ENCODE results near the gene DRD3.

DRD3 gene

DNA sequence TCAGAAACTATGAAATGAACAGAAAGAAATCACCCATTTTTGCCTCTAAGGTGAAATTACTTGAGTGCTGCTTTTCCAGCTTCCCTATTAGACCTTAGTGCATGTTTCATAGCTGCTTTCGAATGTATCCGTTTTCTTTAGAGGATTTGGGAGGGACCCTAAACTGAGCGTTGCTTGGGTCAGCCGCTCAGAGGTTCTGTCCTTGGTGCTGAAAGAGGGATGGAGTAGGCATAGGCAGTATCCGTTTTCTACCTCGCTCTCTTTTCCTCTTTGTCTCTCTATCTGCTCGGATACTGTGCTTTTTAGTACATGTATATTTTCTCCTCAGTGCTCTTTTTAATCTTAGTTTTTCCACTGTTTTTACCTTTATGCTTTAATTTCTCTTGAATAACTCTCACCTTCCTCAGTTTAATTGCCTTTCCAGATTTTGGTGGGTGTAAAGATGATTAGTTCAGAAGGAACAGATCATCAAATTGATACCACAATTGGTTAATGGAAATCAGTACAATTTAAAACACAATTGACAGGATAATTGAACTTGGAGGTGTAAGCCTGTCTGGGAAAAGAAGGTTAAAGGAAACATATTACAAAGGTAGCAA, at the start of gene DRD3:
DRD3 (minus strand) TSS at position 283 of the 599 bp plus-strand sequence. CDS start 7,060 bp downstream, outside the sequence.
- DNase-seq: no peak

DNA sequence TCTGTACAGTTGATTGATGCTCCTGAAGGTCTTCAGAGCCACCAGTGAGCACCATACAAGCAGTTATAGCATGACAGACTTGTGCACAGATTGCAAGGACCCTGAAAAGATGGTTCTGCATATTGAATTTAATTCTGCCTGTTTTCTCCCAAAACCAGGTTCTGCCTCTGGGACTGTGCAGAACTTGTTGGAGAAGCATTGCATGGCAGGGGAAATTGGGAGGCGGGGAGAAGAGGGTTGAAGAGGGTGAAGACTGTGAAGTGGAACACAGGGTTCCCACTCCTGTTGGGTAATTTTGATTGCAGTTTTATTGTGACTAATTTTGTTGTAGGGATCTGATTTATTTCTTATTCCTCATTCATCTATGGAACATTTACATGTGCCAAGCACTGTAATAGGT, 48.2 kb upstream of the DRD3 start:
- no peak for DNase-seq

DNA sequence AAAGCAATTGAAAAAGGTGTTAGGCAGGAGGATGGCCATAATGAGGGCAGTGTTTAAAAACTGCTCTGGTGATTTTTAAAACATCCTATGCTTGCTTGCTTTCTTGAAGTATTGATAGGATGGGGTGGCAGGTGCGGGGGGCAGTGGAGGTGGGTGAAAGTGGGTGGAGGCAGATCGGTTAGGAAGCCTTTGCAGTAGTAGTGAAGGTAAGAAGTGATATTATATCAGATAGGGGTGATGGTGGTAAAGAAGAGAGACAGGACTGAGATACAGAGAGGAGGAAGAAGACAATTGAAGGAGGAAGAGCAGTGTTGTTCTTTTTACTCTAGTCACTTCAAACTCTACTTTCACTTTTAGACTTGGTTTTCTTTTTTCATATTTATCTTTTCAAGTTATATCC, 47.5 kb upstream of the DRD3 start:
- DNase-seq: no peak

DNA sequence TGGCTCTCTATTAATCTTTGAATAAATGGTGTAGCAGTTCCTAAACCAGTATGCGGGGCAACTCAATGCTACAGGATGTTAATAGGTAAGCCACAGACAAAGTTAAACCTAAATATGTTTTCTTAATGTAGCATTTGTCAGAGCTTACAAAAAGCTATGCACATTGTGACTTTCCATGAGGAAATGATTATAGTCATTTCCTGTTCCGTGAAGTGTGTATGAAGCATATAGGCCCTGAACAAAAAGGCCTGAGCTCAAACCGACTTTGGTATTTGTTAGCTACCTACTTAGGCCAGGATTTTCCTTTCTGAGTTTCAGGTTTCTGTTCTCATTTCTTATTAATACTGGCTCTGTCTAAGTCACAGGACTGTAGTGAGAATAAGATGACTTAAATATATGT, 44.3 kb upstream of the DRD3 start:
- no peak for DNase-seq

DNA sequence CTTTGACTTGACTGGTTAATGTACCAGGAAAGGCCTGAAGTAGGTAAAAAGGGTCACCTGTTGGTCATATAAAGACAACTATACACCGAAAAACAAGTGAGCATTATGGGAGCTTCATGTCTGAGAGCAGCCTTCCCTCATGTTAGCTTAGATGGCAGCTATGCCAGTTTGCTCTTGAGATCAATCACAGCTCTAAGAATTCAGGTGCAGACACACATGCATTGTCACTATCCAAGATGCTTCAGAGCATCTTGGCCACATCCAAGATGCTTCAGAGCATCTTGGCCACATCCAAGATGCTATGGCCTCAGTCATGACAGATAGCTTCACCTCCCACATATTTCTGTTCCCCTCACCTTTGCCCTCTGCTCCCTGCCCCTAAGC, 43.0 kb upstream of the DRD3 start:
- DNase-seq: no peak

DNA sequence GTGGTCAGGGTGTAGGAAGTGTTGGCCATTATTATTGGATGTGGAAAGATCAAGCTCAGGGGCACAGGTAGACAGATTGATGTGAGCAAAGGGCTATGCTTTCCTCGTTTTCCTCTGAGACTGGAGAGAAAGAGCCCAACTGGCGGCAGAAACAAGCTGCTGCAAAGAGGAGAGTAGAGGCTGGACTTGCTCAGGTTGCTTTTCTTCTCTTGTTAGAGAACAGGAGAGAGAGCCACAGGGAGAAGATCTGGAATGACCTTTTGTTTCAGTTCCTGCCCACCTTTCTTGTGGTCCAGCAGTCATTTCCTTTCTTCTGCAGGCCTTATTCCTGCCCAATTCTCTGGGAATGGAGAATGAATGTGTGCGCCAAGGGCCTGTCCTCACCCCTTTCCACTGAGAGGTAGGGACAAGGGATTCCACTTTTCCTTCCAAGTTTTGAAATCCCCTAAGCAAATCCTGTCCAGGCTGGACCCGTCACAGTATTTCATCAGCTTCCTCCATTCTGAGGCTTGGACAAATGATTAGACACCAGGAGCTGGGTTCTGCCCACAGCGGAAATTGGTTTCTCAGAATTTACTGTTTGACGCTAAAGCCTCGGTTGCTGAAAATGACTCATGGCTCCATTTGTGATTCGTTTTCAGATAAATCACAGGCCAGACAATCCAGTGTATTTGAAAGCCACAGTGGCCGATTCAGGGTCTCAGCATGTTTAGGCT, 42.5 kb upstream of the DRD3 start:
- peak; percentile 24 for DNase-seq

DNA sequence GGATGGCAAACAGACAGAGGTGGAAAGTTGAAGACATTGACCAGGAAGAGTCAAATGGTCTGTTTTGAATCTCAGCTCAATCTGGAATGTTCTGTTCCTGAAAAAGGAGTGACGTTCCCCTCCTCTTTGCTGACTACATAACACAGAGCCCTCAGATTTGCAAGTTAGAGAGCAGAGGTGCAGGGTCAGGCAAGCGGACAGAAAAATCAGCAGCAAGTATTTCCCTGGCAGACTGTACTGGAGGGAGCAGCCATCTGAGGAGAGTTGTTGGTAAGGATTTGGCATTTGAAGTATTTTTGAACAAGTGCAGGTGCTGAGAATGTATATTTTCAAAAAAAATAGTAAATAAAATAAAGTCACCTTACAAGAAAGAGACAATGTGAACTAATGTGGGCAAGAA, 40.9 kb upstream of the DRD3 start:
- no peak for DNase-seq

DNA sequence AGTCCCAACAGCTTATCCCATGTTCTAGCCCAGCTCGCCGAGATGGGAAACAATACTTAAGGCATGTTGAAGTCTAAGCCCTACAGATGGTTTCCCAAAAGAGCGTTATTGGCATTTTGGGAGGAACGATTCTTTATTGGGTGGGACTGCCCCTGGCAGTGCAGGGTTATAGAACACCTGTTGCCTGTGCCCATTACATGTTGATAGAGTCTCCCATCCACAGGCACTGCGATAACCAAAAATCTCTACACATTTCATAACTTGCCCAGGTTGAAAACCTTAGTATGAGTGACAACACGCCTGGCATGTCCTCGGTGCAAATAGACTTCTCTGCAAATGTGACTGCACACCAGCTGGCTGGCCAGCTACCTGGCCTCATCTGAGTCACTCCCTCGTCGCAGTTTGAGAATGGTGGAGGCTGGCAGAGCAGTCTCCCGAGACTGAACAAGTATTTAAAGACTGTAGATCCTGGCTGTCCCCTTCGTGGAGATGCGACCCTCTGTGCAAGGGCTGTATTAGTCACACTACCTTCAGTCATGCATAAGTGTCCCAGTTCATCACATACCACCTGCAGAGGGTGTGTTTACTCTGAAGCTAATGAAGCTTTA, 39.8 kb upstream of the DRD3 start:
- no peak for DNase-seq

DNA sequence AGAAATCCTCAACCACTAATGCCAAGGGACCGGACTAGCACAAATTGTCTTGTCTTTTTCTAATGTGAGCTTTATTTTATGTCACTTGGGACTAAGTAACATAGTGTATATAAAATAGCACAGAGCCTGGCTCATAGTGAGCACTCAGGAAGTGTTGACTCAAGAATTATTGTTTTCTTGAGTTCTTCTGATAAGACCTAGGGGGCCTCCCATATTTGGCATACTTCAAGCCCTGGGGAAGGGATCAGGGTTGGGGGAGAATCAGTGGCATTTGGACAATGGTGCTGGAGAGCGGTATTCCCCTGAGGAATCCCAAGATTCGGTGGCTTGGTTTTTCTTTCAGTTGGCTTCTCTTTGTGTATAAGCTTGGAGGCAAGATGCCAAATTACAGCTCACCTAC, 39.2 kb upstream of the DRD3 start:
- no peak for DNase-seq

DNA sequence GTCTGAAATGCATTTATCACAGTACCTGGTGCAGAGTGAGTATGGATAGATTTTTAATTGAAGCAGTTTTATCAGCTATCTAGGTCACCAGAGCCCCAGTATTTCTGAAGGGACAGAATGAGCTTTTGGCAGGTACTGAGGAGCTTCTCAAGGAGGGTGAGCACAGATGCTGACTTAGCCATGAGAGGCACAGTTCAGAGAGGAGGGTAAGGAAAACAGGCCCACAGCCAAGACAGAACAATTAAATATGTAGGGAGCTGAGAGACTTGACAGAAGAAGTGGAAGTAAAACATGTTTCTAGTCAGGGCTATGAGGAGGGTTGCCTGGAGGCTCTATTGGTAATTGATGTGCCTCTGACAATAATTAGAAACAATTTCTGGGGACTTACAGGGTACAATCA, 38.4 kb upstream of the DRD3 start:
- no peak for DNase-seq

DNA sequence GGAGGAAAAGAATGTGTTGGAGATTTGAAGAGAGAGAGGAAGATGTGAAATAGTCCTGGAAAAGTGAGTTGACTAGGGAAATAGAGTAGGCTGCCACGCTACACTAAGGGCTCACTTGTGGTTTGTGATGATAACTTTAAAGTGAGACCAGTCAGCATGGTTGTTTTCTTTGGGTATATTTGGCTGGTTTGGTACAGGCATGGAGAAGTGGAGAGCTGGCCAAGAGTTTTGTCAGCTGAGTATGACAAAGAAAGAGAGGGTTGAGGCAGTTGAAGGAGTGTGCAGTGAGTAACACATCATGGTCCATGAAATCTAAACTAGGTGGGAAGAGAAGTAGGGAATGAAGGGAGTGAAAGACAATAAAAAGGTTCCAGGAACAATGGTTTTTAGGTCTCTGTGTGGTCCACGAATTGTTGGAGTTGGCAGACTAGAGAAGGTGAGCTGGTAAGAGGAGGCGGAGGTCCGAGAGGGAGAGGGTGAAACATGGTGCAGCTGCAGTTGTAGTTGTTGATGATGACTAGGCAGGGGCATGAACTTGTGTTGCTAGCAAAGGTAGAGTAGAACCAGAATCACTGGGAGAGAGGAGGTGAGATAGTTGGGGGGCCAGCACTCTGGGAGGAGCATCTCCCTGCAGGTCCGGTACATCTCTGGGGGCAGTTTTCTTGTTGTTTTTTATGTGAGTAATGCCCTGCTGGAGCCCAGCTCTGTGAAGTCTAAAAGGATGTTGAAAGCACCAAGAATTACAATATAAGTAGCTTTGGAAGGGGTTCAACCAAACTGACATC, 37.5 kb upstream of the DRD3 start:
- no peak for DNase-seq

DNA sequence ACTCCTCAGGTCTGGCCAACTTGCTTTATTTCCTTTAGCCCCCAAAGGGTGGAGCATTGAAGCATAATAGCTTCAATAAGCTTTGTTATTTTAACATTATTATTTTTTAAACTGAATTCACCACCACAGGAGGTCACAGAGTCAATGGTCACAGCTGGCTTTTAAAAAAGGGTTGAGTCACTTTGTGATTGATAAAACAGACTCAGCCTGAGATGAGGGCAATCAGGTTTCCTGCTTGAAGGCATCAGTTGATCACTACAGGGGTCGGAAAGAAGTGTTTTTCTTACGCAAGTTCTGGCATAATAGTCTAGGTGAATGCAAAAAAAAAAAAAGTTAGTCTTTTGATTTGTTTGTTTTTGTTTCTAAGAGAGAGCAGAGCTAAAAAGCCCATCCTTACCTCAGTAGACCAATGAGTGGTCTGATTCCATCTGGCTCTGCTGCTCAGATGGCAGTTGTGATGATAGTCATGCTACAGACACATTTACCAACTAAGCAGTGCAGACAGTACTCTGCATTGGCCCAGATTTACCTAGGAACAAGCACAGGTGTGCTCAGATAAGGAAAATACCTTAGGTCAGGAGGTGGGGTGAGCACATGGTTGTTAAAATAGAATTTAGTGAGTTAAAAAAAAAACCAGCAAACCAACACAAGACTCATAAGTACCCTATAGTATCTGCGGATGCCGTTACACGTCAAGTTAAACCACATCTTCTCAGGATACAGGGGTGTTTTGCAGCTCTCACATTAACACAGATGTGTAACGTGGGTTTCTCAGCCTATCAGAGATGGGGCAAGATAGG, 35.9 kb upstream of the DRD3 start:
- no peak for DNase-seq

DNA sequence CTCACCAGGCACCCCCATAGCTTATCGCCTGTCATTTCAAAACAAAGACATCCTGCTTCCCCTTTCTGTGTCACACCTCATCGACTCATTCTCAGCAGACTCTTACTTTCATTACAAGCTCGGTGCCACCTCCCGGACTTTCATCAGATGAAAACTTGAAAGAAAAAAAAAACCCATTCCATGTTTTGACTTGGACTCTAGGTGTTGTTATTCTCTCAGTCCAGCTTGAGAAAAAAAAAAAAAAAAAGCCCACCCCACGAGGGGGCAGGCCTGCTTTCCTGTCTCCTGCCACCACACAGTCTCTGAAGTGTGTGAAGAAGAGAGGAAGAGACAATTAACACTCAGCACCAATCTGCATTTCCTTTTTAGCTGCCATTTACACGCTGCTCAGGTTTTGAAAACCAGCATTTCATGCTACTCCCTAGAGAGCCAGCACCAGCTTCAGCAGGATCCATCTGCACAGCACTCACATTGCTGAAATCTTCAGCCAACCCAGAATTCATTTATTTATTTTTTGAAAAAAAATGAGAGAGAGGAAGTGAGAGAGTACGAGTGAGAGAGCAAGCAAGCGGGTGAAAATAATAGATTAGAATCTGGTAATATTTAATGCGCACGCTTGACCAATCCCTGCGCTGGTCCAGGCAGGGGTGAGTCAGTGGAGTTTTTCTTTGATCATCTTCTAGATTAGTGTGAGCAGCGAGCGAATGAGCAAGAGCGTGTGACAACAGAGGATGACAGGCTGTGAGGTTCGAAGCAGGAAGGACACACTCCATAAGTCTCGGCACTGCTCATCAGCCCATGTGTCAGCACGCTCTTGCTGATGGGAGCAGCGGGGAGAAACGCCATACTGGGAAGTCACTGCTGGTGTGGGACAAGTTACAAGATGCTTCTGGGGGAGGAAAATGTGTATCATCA, 35.0 kb upstream of the DRD3 start:
- DNase-seq: peak; percentile 57

DNA sequence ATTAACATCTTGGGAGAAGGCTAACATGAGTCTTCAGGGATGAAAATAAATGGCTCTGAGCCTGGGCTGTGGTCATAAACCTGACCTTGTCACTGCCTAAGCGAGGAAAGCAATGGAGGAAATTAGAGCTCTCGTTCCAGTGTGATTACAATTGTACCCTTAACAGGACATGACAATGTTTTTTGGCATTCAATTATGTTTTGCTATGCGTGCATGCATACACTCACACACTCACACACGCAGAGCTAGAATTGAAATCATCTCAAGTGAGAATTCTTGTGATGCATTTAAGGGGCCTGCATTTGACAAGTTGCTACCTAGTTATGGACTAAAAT, 34.4 kb upstream of the DRD3 start:
- DNase-seq: no peak

DNA sequence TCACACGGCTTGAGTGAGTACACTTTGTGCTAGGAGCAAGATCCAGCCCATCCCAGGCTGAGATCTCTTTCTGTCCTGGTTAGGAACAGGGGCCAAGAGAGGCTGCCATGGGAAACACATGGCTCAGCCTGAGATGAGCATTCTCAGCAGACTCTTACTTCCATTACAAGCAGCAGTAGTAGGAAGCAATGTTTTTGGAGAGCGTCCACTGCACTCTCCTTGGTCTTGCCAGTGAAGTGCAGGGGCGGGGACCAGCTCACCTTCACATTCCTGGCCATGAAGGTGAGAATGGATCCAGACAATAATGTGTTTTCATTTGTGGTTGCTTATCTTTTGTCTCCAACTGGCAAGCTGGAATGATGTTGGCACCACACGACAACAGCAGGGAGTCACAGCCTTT, 33.8 kb upstream of the DRD3 start:
- no peak for DNase-seq

DNA sequence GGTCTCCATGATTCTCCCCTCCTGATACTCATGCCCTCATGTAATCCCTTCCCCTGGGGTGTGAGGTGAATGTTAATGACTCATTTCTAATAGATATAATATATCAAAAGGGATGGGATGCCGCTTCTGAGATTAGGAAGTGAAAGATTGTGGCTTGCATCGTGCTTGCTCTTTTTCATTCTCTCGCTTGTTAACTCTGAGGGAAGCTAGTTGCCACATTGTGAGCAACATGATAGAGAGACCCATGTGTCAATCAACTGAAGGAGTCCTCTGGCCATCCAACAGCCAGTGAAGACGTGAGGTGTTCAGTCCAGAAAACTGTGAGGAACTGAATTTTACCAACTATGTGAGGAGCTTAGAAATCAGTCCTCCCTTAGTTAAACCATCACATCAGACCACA, 28.9 kb upstream of the DRD3 start:
- no peak for DNase-seq

DNA sequence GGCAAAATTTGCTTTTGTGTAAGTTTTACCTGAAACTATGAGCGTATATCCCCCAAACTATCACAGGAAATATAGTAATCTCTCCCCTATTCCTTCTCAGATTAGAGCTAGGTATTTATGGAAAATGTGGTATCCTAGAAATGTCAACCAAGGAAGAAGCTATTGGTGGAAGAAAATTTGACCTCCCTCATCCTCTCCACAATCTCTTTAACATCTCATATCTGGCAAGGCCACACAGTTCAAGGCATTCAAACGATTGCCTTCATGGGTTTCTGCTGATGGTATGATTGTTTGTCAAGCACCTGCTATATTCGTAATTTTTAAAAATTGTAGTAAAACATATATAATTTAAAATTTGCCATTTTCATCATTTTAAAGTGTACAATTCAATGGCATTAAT, 27.5 kb upstream of the DRD3 start:
- DNase-seq: no peak

DNA sequence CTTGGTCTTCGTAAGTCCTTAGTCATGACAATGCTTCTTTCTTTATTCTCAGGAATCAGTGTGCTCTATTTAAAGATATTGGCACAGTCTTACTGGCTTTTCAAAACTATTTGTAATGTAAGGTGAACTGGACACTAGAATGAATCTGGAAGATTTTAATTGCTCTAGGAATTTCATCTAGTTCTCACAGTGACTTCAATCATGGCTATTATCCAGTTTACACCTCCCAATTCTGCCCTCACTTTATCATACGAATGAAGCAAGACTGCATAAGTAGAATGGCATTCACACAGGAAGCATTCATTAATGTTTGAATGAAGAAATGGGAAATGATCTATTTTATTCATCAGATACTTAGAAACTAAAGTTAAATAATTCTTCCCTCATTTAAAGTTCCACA, 26.7 kb upstream of the DRD3 start:
- no peak for DNase-seq

DNA sequence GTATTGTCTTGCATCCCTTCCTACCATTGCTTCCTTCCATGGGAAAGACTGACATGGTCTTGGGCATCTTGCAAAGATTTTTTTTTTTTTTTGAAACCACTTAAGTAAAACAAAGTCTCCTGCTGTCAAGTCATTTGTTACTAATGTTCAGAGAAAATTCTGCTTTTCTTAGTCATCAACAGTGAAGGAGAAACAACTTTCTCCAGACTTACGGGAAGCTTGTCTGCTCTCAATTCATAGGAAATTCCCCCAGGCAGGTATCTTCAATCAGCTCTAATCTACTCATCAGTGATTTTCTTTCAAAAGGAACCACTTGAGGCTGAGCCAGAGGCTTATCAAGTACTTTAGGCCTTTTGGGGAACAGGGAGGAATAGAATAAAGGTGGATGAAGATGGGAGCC, 15.9 kb upstream of the DRD3 start:
- DNase-seq: no peak

DNA sequence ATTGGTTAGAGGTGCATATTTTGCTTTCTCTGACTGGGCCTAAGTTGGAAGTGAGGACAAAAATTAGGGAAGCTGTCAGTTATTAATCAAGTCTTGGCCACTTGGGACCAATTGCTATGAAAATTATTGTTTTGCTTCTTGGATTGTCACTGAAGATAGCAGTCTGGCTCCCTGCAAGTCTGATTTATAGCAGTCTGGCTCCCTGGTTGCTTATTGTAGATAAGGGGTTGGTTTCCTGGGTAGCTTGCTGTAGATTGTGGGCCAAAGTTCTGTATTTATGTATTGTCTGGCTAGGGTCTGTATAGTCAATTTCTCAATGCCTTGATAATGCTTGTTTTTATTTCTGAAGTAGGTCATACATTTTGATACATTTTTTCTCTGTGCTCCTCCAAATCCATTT, 13.3 kb upstream of the DRD3 start:
- DNase-seq: no peak

DNA sequence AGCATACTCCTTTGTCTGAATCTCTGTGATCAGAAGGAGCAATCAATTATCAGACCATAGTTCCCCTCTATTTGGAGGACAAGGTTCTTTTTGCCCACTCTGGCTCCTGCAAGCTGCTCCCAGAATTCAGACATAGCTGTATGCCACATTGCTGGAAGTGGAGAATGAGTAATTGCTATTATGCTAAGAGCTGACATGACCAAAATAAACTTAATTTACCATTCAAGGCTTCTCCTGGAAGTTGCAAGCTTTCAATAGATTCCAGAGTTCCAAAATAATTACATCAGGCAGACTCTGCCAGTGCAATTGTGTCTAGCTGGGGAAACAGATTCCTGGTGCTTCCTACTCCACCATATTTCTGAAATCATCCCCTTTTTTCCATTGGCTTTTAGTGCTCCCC, 7.6 kb upstream of the DRD3 start:
- DNase-seq: no peak

DNA sequence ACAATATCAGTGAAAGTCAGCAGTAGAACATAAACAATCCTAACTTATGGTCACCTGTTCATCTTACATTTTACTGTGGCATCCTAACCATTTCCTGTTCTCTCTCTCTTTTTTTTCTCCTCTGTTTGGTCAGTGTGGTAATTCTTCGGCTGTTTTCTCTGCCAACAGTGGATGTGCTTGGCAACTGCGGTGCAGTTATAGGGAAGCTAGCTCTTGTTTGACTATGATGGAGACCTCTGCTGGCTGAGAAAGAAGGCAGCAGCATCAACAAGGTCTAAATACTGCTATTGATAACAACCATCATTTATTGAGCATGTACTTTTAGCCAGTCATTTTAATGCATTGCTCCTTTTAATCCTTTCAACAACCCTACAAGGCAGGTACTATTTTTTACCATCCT, 723 bp upstream of the DRD3 start:
- no peak for DNase-seq

Data from activated CD4-positive, alpha-beta T cell treated with anti-CD3 and anti-CD28 coated beads for 1 hour (primary cell).